CD8-positive, alpha-beta memory T cell (primary cell): Measurements from ENCODE around the gene CHRM2. TPM values are rescaled to one million over a fixed set of nuclear protein-coding genes. Genes with fewer than 3 reads are reported as not detected.

Experiments used
- CTCF ChIA-PET: fragments of 350-600 bp; sonication (Branson Sonifier 250); formaldehyde crosslinking; loops from one replicate; lab custom pipeline; 2021; ENCODE audit warnings: antibody characterized with exemption; lab: Charles Lee
- POLR2A ChIA-PET: fragments of 350-600 bp; sonication (Branson Sonifier 250); formaldehyde crosslinking; loops from one replicate; lab custom pipeline; 2021; ENCODE audit warnings: antibody characterized with exemption; lab: Charles Lee
- DNase-seq, 5 donors: peaks; one replicate each; pipeline versions ENCODE4 v3.0.0 to v3.0.0-alpha.2; 2020 to 2022; ENCODE audit warnings: mixed read lengths in 1 of 5
- H3K27ac ChIP-seq: one replicate; pipeline ENCODE4 v1.7.0; 2013; ENCODE audit warnings: low read depth, mild to moderate bottlenecking, low read length, moderate library complexity
- H3K27me3 ChIP-seq: 2 replicates; pipeline ENCODE4 v1.7.0; 2013; ENCODE audit warnings: low read length, mild to moderate bottlenecking; ENCODE audit not compliant: insufficient read depth, poor library complexity, severe bottlenecking
- H3K36me3 ChIP-seq: 2 replicates; pipeline ENCODE4 v1.7.0; 2013; ENCODE audit warnings: mild to moderate bottlenecking, low read length, moderate library complexity; ENCODE audit not compliant: insufficient read depth
- H3K4me1 ChIP-seq: 2 replicates; pipeline ENCODE4 v1.7.0; 2013; ENCODE audit warnings: mild to moderate bottlenecking, low read length, moderate library complexity; ENCODE audit not compliant: insufficient read depth
- H3K4me3 ChIP-seq: 2 replicates; pipeline ENCODE4 v1.7.0; 2013; ENCODE audit warnings: mild to moderate bottlenecking, low read length
- H3K9me3 ChIP-seq: 2 replicates; pipeline ENCODE4 v1.7.0; 2013; ENCODE audit warnings: mild to moderate bottlenecking, low read length
- H3K27ac Mint-ChIP-seq, 8 donors: one replicate each; pipeline ENCODE4 v1.8.0; 2020 to 2021; ENCODE audit warnings: mixed read lengths in 8 of 8, mild to moderate bottlenecking in 6 of 8, inconsistent platforms in 3 of 8, moderate library complexity in 3 of 8
- H3K27me3 Mint-ChIP-seq, 2 donors: one replicate each; pipeline ENCODE4 v1.8.0; 2020 to 2021; ENCODE audit warnings: mixed read lengths in 2 of 2, mild to moderate bottlenecking in 1 of 2, moderate library complexity in 1 of 2
- H3K36me3 Mint-ChIP-seq, 3 donors: one replicate each; pipeline ENCODE4 v1.8.0; 2020 to 2021; ENCODE audit warnings: mixed read lengths in 3 of 3, inconsistent platforms in 1 of 3, mild to moderate bottlenecking in 1 of 3
- H3K4me1 Mint-ChIP-seq, 3 donors: one replicate each; pipeline ENCODE4 v1.8.0; 2020 to 2021; ENCODE audit warnings: mixed read lengths in 3 of 3, inconsistent platforms in 1 of 3, mild to moderate bottlenecking in 1 of 3
- H3K4me3 Mint-ChIP-seq, 7 donors: one replicate each; pipeline ENCODE4 v1.8.0; 2020 to 2021; ENCODE audit warnings: mixed read lengths in 7 of 7, mild to moderate bottlenecking in 6 of 7, moderate library complexity in 4 of 7, inconsistent platforms in 2 of 7
- H3K9me3 Mint-ChIP-seq, 5 donors: one replicate each; pipeline ENCODE4 v1.8.0; 2020 to 2022; ENCODE audit warnings: mixed read lengths in 5 of 5, mild to moderate bottlenecking in 3 of 5, moderate library complexity in 2 of 5, inconsistent platforms in 1 of 5
- polyA plus RNA-seq: library from polyadenylated mRNA; unstranded; fragments of 300-500 nt; fragmentation: Illumina TruSeq; gene quantifications from one replicate; pipeline ENCODE4 v1.2.3, GENCODE V29; 2021
- total RNA-seq, 2 experiments: library from RNA; stranded (reverse); gene quantifications; one replicate each; pipeline ENCODE4 v1.2.3, GENCODE V29; 2021

CHRM2 gene
- total and polyA plus RNA-seq, 3 experiments from 2014 or later = not detected

DNA sequence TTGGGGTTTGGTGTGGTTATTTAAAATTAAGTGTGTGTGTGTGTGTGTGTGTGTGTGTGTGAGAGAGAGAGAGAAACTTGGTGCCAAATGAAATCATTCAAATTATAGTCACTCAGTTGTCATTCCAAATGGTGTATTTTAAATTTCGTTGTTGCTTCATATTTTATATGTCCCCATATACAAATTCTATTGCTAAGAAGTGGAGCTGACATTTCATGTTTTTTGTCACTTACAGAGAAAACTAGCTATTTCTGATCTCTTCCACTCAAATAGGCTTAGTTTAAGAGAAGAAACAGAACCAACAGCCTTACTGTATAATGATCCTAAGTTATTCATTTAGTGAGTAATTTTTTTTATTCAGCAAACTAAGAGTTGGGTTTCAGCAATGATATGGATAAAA is 42.3 kb downstream of the CHRM2 start:
- no peaks in the 10 kb centered on the region for H3K36me3 Mint-ChIP-seq
- H3K9me3 Mint-ChIP-seq = peaks cover 0 to 1% (median 0%) of the 10 kb centered on the region in 5 donors
- no peak overlapping the region for H3K27ac Mint-ChIP-seq
- ChIA-PET POLR2A (no interaction called here), CTCF (no interaction called here)
- no peaks in the 10 kb centered on the region for H3K4me1 Mint-ChIP-seq
- H3K27me3 Mint-ChIP-seq = no peaks in the 10 kb centered on the region
- DNase-seq = no peak
- H3K27ac ChIP-seq = no peak overlapping the region
- H3K36me3 ChIP-seq = no peaks in the 10 kb centered on the region
- no peak overlapping the region for H3K4me3 Mint-ChIP-seq
- H3K27me3 ChIP-seq = no peaks in the 10 kb centered on the region
- H3K9me3 ChIP-seq = no peaks in the 10 kb centered on the region
- no peak overlapping the region for H3K4me3 ChIP-seq
- H3K4me1 ChIP-seq = no peaks in the 10 kb centered on the region

GRCh38 chr7:136911344-136911743 is 42.9 kb downstream of the CHRM2 start:
- Histone ChIP-seq H3K27me3 (no peaks in the 10 kb centered on the region), H3K9me3 (no peaks in the 10 kb centered on the region), H3K36me3 (no peaks in the 10 kb centered on the region), H3K4me3 (no peak overlapping the region), H3K27ac (no peak overlapping the region), H3K4me1 (no peaks in the 10 kb centered on the region)
- Mint-ChIP-seq H3K36me3 (no peaks in the 10 kb centered on the region), H3K9me3 (peaks cover 0 to 1% (median 0%) of the 10 kb centered on the region in 5 donors), H3K4me3 (no peak overlapping the region), H3K27me3 (no peaks in the 10 kb centered on the region), H3K4me1 (no peaks in the 10 kb centered on the region), H3K27ac (no peak overlapping the region)
- ChIA-PET CTCF (no interaction called here), POLR2A (no interaction called here)
- no peak for DNase-seq

- CTCF ChIA-PET = no interaction called here
- no peak overlapping the region for H3K4me3 ChIP-seq
- H3K4me3 Mint-ChIP-seq = no peak overlapping the region
- no peaks in the 10 kb centered on the region for H3K36me3 ChIP-seq
- H3K36me3 Mint-ChIP-seq = no peaks in the 10 kb centered on the region
- H3K9me3 Mint-ChIP-seq = peaks cover 0 to 2% (median 1%) of the 10 kb centered on the region in 5 donors
- POLR2A ChIA-PET = no interaction called here
- H3K27ac ChIP-seq = no peak overlapping the region
- H3K4me1 ChIP-seq = no peaks in the 10 kb centered on the region
- H3K27ac Mint-ChIP-seq = no peak overlapping the region
- H3K27me3 ChIP-seq = no peaks in the 10 kb centered on the region
- H3K27me3 Mint-ChIP-seq = no peaks in the 10 kb centered on the region
- no peak for DNase-seq
- no peaks in the 10 kb centered on the region for H3K9me3 ChIP-seq
- H3K4me1 Mint-ChIP-seq = no peaks in the 10 kb centered on the region
Observed at GRCh38 chr7:136912339-136912738, 43.9 kb downstream of the CHRM2 start.

DNA sequence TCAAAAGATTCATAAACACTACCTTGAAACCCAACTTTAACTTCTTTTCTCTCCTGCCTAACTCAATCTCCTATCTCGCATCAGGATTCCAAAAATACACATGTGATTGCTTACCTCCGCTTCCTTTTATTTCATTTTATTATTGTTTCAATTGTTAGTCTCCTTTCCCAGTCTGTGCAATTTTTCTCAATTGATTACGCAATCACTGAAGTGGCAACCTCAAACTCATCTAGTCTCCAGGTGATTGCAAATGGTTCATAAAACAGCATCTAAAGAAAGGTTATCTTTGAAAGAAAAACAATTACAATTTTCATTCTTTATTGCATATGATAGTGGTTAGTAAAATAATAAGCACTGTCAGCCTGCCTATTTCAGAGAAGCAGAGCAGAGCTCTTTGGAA is 45.6 kb downstream of the CHRM2 start:
- Mint-ChIP-seq H3K4me3 (no peak overlapping the region), H3K27ac (no peak overlapping the region), H3K36me3 (no peaks in the 10 kb centered on the region), H3K9me3 (peaks cover 1 to 5% (median 2%) of the 10 kb centered on the region in 5 donors), H3K4me1 (no peaks in the 10 kb centered on the region), H3K27me3 (no peaks in the 10 kb centered on the region)
- Histone ChIP-seq H3K4me3 (no peak overlapping the region), H3K4me1 (no peaks in the 10 kb centered on the region), H3K27me3 (no peaks in the 10 kb centered on the region), H3K27ac (no peak overlapping the region), H3K36me3 (no peaks in the 10 kb centered on the region), H3K9me3 (no peaks in the 10 kb centered on the region)
- ChIA-PET CTCF (no interaction called here), POLR2A (no interaction called here)
- DNase-seq = no peak

DNA sequence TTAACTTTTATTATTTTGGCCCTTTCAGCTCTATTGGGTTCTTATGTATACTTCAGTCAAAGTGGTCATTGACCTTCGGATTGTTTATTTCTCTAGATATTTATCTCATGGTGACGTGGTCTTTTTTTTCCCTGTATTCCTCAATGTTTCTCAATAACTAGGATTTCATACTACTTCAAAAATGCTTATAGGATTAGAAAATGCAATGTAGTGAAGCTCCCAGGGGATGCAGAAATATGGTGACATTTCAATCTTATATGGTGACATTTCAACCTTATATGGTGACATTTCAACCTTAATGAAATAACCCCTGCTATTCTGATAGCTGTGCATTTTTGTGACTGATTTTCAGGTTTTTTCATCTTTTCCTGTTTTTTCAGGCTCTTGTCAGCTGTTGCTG is 51.4 kb downstream of the CHRM2 start:
- H3K4me1 ChIP-seq = no peaks in the 10 kb centered on the region
- no peaks in the 10 kb centered on the region for H3K36me3 Mint-ChIP-seq
- H3K4me3 Mint-ChIP-seq = no peak overlapping the region
- no peaks in the 10 kb centered on the region for H3K27me3 ChIP-seq
- H3K4me3 ChIP-seq = no peak overlapping the region
- H3K27ac Mint-ChIP-seq = no peak overlapping the region
- H3K27ac ChIP-seq = no peak overlapping the region
- DNase-seq = no peak
- no peaks in the 10 kb centered on the region for H3K9me3 ChIP-seq
- H3K27me3 Mint-ChIP-seq = no peaks in the 10 kb centered on the region
- CTCF ChIA-PET = no interaction called here
- H3K4me1 Mint-ChIP-seq = no peaks in the 10 kb centered on the region
- POLR2A ChIA-PET = no interaction called here
- H3K9me3 Mint-ChIP-seq = peaks cover 2 to 9% (median 5%) of the 10 kb centered on the region in 5 donors
- H3K36me3 ChIP-seq = no peaks in the 10 kb centered on the region

DNA sequence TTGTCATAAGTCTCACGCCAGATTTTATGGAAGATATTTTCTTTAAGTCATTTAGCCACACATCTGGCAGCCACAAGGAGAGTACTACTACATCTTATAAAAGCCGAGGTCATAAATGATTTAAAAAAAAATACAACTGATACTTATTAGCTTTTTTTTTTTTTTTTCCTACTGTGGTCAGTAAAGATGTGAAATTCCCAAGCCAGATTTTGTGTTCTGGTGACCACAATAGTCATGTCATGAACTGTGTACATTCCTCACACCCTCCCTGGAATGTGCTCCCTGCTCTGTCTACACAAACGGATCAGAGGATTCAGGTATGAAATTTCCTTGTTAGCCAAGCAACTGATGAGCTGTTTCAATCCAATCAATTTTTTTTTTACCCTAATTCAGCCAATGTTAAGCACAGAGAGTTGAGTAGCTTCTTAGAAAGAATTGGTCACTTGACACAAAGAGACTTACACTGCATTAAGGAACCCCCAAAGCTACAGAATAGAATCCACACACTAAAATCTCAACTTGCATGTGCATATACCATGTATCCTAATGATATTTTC is 54.7 kb downstream of the CHRM2 start:
- Mint-ChIP-seq H3K4me3 (no peak overlapping the region), H3K4me1 (no peaks in the 10 kb centered on the region), H3K27ac (no peak overlapping the region), H3K36me3 (no peaks in the 10 kb centered on the region), H3K9me3 (peaks cover 0 to 13% (median 5%) of the 10 kb centered on the region in 5 donors), H3K27me3 (no peaks in the 10 kb centered on the region)
- ChIA-PET POLR2A (no interaction called here), CTCF (no interaction called here)
- Histone ChIP-seq H3K4me1 (no peaks in the 10 kb centered on the region), H3K27ac (no peak overlapping the region), H3K27me3 (no peaks in the 10 kb centered on the region), H3K36me3 (no peaks in the 10 kb centered on the region), H3K9me3 (no peaks in the 10 kb centered on the region), H3K4me3 (no peak overlapping the region)
- no peak for DNase-seq

- POLR2A ChIA-PET = no interaction called here
- H3K36me3 ChIP-seq = no peaks in the 10 kb centered on the region
Observed at GRCh38 chr7:136925044-136925443, 56.6 kb downstream of the CHRM2 start.

GRCh38 chr7:136925556-136925955 is 57.1 kb downstream of the CHRM2 start:
- POLR2A ChIA-PET = no interaction called here

More at GRCh38 chr7:136925044-136925443, 56.6 kb downstream of the CHRM2 start:
- H3K27ac Mint-ChIP-seq = no peak overlapping the region
- H3K36me3 Mint-ChIP-seq = no peaks in the 10 kb centered on the region
- peaks cover 2 to 5% (median 5%) of the 10 kb centered on the region in 5 donors for H3K9me3 Mint-ChIP-seq
- H3K4me1 Mint-ChIP-seq = no peaks in the 10 kb centered on the region
- H3K27me3 Mint-ChIP-seq = no peaks in the 10 kb centered on the region
- Histone ChIP-seq H3K9me3 (no peaks in the 10 kb centered on the region), H3K27ac (no peak overlapping the region), H3K4me3 (no peak overlapping the region), H3K4me1 (no peaks in the 10 kb centered on the region), H3K27me3 (no peaks in the 10 kb centered on the region)
- no peak overlapping the region for H3K4me3 Mint-ChIP-seq
- CTCF ChIA-PET = no interaction called here
- no peak for DNase-seq

More at GRCh38 chr7:136925556-136925955, 57.1 kb downstream of the CHRM2 start:
- no peak overlapping the region for H3K4me3 ChIP-seq
- Mint-ChIP-seq H3K4me1 (no peaks in the 10 kb centered on the region), H3K9me3 (peaks cover 2 to 5% (median 5%) of the 10 kb centered on the region in 5 donors), H3K4me3 (no peak overlapping the region), H3K27ac (no peak overlapping the region), H3K27me3 (no peaks in the 10 kb centered on the region), H3K36me3 (no peaks in the 10 kb centered on the region)
- no peak overlapping the region for H3K27ac ChIP-seq
- CTCF ChIA-PET = no interaction called here
- no peak for DNase-seq
- no peaks in the 10 kb centered on the region for H3K36me3 ChIP-seq
- H3K4me1 ChIP-seq = no peaks in the 10 kb centered on the region
- H3K27me3 ChIP-seq = no peaks in the 10 kb centered on the region
- no peaks in the 10 kb centered on the region for H3K9me3 ChIP-seq
